K562 (cell line): ENCODE measurements around the gene RBKS. TPM values are rescaled to one million over a fixed set of nuclear protein-coding genes. Genes with fewer than 3 reads are reported as not detected.

Experiments
- ATAC-seq: fragments of 200-7000 bp; cut with Tn5 transposase; 3 replicates; pipeline ENCODE4 v1.9.1; 2020; ENCODE audit warnings: moderate library complexity
- BruUV-seq: library from RNA; stranded (reverse); fragments of 400-500 nt; replicated peaks from 2 replicates; lab custom pipeline; 2021; lab: Mats Ljungman, UMichigan
- CTCF ChIA-PET: fragments of 300-600 bp; formaldehyde crosslinking; extraction: SDS; loops from one replicate; lab custom pipeline; 2021; ENCODE audit warnings: low intra/inter-chr PET ratio; lab: Yijun Ruan, JAX
- POLR2A ChIA-PET: fragments of 300-600, 350-650 bp; sonication (Branson Sonifier 250); formaldehyde crosslinking; extraction: SDS; loops from one replicate; lab custom pipeline; 2021; ENCODE audit warnings: antibody characterized with exemption, inconsistent platforms; lab: Yijun Ruan, JAX
- DNase-seq, 4 experiments: peaks; one replicate each; pipeline versions ENCODE4 v3.0.0 to v3.0.0-alpha.2; 2011 to 2018; ENCODE audit warnings: low spot score in 3 of 4, mixed read lengths in 3 of 4; ENCODE audit errors: extremely low read depth in 1 of 4
- FAIRE-seq: peaks from 2 replicates; lab custom pipeline; 2011; peaks lifted over from hg19 to GRCh38; lab: Jason Lieb, UNC
- H2AFZ ChIP-seq: 2 replicates; pipeline ENCODE4 v1.6.0; 2011; ENCODE audit warnings: low read depth, low read length, control low read depth, inconsistent platforms
- H3K27ac ChIP-seq: fragments of 200-600 bp; 3 replicates; pipeline ENCODE4 v1.8.0; 2011; ENCODE audit warnings: low read depth, mild to moderate bottlenecking, control low read depth, inconsistent platforms, low read length, moderate library complexity, mixed read lengths; ENCODE audit errors: extremely low read depth
- H3K27me3 ChIP-seq, 2 experiments: fragments of 300-600 bp in 1 of 2; 2 replicates in 1 of 2; 3 replicates in 1 of 2; pipeline versions ENCODE4 v1.6.0 to v1.8.0; 2011; ENCODE audit warnings: inconsistent platforms in 2 of 2, low read length in 2 of 2, mild to moderate bottlenecking in 1 of 2, mixed read lengths in 1 of 2, moderate library complexity in 1 of 2; ENCODE audit not compliant: control insufficient read depth in 2 of 2, insufficient read depth in 2 of 2
- H3K36me3 ChIP-seq: fragments of 300-600 bp; 3 replicates; pipeline ENCODE4 v1.8.0; 2011; ENCODE audit warnings: mild to moderate bottlenecking, low read length, inconsistent platforms; ENCODE audit not compliant: control insufficient read depth, insufficient read depth
- H3K4me1 ChIP-seq, 2 experiments: fragments of 200-600 bp in 1 of 2; replicated peaks in 1 of 2; 2 replicates in 1 of 2; 3 replicates in 1 of 2; pipeline versions ENCODE4 v1.5.1 to v1.8.0; 2011; ENCODE audit warnings: inconsistent platforms in 2 of 2, low read length in 2 of 2, mild to moderate bottlenecking in 1 of 2, mixed read lengths in 1 of 2, moderate library complexity in 1 of 2; ENCODE audit not compliant: control insufficient read depth in 2 of 2, insufficient read depth in 2 of 2
- H3K4me2 ChIP-seq: 2 replicates; pipeline ENCODE4 v1.6.1; 2011; ENCODE audit warnings: low read length, control low read depth, inconsistent platforms, mixed read lengths; ENCODE audit not compliant: insufficient read depth
- H3K4me3 ChIP-seq: fragments of 200-600 bp; sonication (generic), shearing (Covaris generic); 2 replicates; pipeline ENCODE4 v1.5.1; 2016; ENCODE audit warnings: control low read depth, inconsistent platforms
- H3K79me2 ChIP-seq: fragments of 200-600 bp; 3 replicates; pipeline ENCODE4 v1.8.0; 2011; ENCODE audit warnings: low read length, inconsistent platforms; ENCODE audit not compliant: control insufficient read depth, insufficient read depth
- H3K9ac ChIP-seq, 2 experiments: 2 replicates each; pipeline versions ENCODE4 v1.6.0 to v1.6.1; 2011; ENCODE audit warnings: low read depth in 2 of 2, low read length in 2 of 2, control low read depth in 1 of 2, inconsistent platforms in 1 of 2, mild to moderate bottlenecking in 1 of 2, mixed read lengths in 1 of 2; ENCODE audit not compliant: insufficient read depth in 1 of 2
- H3K9me1 ChIP-seq: one replicate; pipeline ENCODE4 v1.6.0; 2011; ENCODE audit warnings: inconsistent platforms, mild to moderate bottlenecking, low read length, moderate library complexity; ENCODE audit not compliant: control insufficient read depth, insufficient read depth
- H3K9me3 ChIP-seq: replicated peaks from 2 replicates; pipeline ENCODE4 v1.5.1; 2011; ENCODE audit warnings: low read depth, low read length, inconsistent platforms; ENCODE audit not compliant: control insufficient read depth, insufficient read depth
- H4K20me1 ChIP-seq: replicated peaks from 2 replicates; pipeline ENCODE4 v1.6.1; 2011; ENCODE audit warnings: low read length, inconsistent platforms, mixed read lengths; ENCODE audit not compliant: control insufficient read depth, insufficient read depth
- ARID2 ChIP-seq: fragments of 450-650 bp; IDR thresholded peaks from 2 replicates; pipeline ENCODE4 v1.6.1; 2017; ENCODE audit warnings: antibody characterized with exemption, mild to moderate bottlenecking
- MCM5 ChIP-seq: fragments of 450-650 bp; IDR thresholded peaks from 2 replicates; pipeline ENCODE4 v1.6.1; 2016; ENCODE audit warnings: low read depth
- POU5F1 ChIP-seq: fragments of 150-350 bp; IDR thresholded peaks from 2 replicates; pipeline ENCODE4 v1.6.1; 2014; ENCODE audit warnings: borderline replicate concordance, low read length, low read depth, mild to moderate bottlenecking; ENCODE audit not compliant: partially characterized antibody
- PRMT5 ChIP-seq: sonication (generic); formaldehyde crosslinking; IDR thresholded peaks from 2 replicates; pipeline ENCODE4 v1.5.0; 2020; ENCODE audit warnings: missing genetic modification reagents
- SMARCA5 ChIP-seq: fragments of 450-650 bp; IDR thresholded peaks from 2 replicates; pipeline ENCODE4 v1.6.1; 2016
- TAF1 ChIP-seq: IDR thresholded peaks from 2 replicates; pipeline ENCODE4 v1.6.1; 2011; ENCODE audit warnings: mild to moderate bottlenecking, low read length, moderate library complexity; ENCODE audit not compliant: insufficient read depth, control insufficient read depth, severe bottlenecking; ENCODE audit errors: extremely low read depth
- ZNF695 ChIP-seq: fragments of 450-650 bp; formaldehyde crosslinking; IDR thresholded peaks from 2 replicates; pipeline ENCODE4 v1.4.0; 2020; ENCODE audit warnings: mild to moderate bottlenecking, moderate library complexity
- ZNF79 ChIP-seq: fragments of 250-450 bp; sonication (Bioruptor Pico); IDR thresholded peaks from 2 replicates; pipeline ENCODE4 v1.4.0; 2020; ENCODE audit warnings: low read depth, mild to moderate bottlenecking, moderate library complexity
- WGBS: fragments of 100-300 bp; shearing (Covaris generic); methylation state at CpG from one replicate; pipeline ENCODE4 v1.1.6; 2016; ENCODE audit warnings: low coverage, mixed read lengths; ENCODE audit not compliant: insufficient coverage; ENCODE audit errors: missing lambda C conversion rate; 5-methylcytosine and 5-hydroxymethylcytosine counted together
- in situ Hi-C: fragments of 300-500 bp; cut with MboI; formaldehyde crosslinking; loops from 4 replicates; pipeline ENCODE4 v1.15.0; 2018; ENCODE audit warnings: inconsistent platforms, mixed read lengths
- intact Hi-C: fragments of 100-400 bp; cut with micrococcal nuclease; formaldehyde crosslinking; loops from 2 replicates; pipeline ENCODE4 v1.14.2; 2022
- polyA plus RNA-seq, 8 experiments: library from polyadenylated mRNA; depleted of rRNA in 4 of 8; stranded (reverse) in 5 of 8; unstranded in 3 of 8; fragments of >200 nt; fragmentation: Nextera tagmentation in 2 of 8; fragmentation: Illumina TruSeq in 1 of 8; extraction: Ambion mirVana in 2 of 8; extraction: Trizol in 1 of 8; gene quantifications; 2 replicates each; pipeline versions ENCODE4 v1.2.1 to v1.2.3, GENCODE V29; 2011 to 2014; ENCODE audit warnings: inconsistent platforms in 1 of 8, missing spikeins in 1 of 8
- total RNA-seq, 7 experiments: library from RNA; depleted of rRNA in 6 of 7; stranded (reverse); fragments of >200 nt in 6 of 7; fragmentation: Illumina TruSeq in 2 of 7; extraction: Trizol in 2 of 7; gene quantifications; 2 replicates each; pipeline versions ENCODE4 v1.2.1 to v1.2.3, GENCODE V29; 2011 to 2021; ENCODE audit warnings: low replicate concordance in 1 of 7
- TF ChIP-seq, protein P1 (sequence below): sonication (generic); formaldehyde crosslinking; IDR thresholded peaks from 2 replicates; pipeline ENCODE4 v1.8.0; 2022; ENCODE audit warnings: mild to moderate bottlenecking, missing genetic modification reagents
- TF ChIP-seq, protein P2 (sequence below): fragments of 250-450 bp; sonication (Bioruptor Pico); IDR thresholded peaks from 2 replicates; pipeline ENCODE4 v1.4.0; 2020

Gene RBKS
- total and polyA plus RNA-seq, 9 of the 15 experiments (the other 6 are each of a cell fraction or from before 2014, with no cell fraction given) = 0.06 to 0.39 (median 0.19) TPM

DNA sequence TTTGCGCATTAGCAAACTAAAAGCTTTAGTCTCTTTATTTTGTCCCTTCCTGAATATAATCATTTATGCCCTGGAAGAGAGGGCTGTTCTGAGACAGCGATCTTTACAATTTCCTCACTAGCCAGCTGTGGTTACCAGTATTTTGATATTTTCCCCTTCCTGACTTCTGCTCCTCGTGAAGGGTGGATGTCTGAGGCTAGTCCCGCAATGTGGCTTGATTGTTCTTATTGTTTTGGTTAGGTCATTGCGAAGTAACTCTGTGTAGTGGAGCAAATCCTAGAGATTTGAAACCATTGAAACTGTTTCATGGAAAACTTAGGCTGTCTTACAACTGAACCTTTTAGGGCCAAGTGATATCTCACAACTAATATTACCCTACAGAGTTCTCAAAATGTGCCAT is 116.2 kb downstream of the RBKS start:
- no TSS peak for BruUV-seq
- H3K9me1 ChIP-seq = no peaks in the 10 kb centered on the region
- H3K9me3 ChIP-seq = no peaks in the 10 kb centered on the region
- H4K20me1 ChIP-seq = no peaks in the 10 kb centered on the region; the same call in 1 of the 2 replicates
- peaks cover 52% of the 10 kb centered on the region for H3K79me2 ChIP-seq
- ATAC-seq (no peak), DNase-seq (no peak), FAIRE-seq (no peak)
- 91% methylated on average over 5 of the region's 5 CpGs for WGBS
- CTCF ChIA-PET = no interaction called here
- in situ Hi-C loops = no loop called here
- H3K4me2 ChIP-seq = no peak overlapping the region
- H2AFZ ChIP-seq = no peak overlapping the region
- no peak overlapping the region for H3K4me3 ChIP-seq
- H3K36me3 ChIP-seq = peaks cover 52% of the 10 kb centered on the region; the same call in 2 of the 3 replicates
- TF ChIP-seq PRMT5 (CRISPR knock-in tag) (no peak), MCM5 (no peak), ZNF79 (CRISPR knock-in tag) (no peak), ZNF695 (CRISPR knock-in tag) (no peak), TAF1 (no peak), ARID2 (no peak), SMARCA5 (no peak), POU5F1 (no peak)
- TF ChIP-seq, protein P1, sequence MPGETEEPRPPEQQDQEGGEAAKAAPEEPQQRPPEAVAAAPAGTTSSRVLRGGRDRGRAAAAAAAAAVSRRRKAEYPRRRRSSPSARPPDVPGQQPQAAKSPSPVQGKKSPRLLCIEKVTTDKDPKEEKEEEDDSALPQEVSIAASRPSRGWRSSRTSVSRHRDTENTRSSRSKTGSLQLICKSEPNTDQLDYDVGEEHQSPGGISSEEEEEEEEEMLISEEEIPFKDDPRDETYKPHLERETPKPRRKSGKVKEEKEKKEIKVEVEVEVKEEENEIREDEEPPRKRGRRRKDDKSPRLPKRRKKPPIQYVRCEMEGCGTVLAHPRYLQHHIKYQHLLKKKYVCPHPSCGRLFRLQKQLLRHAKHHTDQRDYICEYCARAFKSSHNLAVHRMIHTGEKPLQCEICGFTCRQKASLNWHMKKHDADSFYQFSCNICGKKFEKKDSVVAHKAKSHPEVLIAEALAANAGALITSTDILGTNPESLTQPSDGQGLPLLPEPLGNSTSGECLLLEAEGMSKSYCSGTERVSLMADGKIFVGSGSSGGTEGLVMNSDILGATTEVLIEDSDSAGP (CRISPR knock-in tag) = no peak
- TF ChIP-seq, protein P2, sequence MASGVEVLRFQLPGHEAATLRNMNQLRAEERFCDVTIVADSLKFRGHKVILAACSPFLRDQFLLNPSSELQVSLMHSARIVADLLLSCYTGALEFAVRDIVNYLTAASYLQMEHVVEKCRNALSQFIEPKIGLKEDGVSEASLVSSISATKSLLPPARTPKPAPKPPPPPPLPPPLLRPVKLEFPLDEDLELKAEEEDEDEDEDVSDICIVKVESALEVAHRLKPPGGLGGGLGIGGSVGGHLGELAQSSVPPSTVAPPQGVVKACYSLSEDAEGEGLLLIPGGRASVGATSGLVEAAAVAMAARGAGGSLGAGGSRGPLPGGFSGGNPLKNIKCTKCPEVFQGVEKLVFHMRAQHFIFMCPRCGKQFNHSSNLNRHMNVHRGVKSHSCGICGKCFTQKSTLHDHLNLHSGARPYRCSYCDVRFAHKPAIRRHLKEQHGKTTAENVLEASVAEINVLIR (CRISPR knock-in tag) = no peak
- TF ChIP-seq, all 486 proteins: peak for 0
- intact Hi-C loops = no loop called here
- H3K4me1 ChIP-seq = peaks cover 2 to 8% of the 10 kb centered on the region in 2 experiments; a peak in 1 of 5 replicates
- no peak overlapping the region for H3K27ac ChIP-seq
- no peaks in the 10 kb centered on the region for H3K27me3 ChIP-seq
- no peak overlapping the region for H3K9ac ChIP-seq
- POLR2A ChIA-PET = interaction anchor here (0.6 to 1.0 kb wide), 2 partner anchors 8 to 10 kb away, joined by 3 to 4 read pairs; no protein-coding TSS in a partner anchor
